ENCODE data around the gene ALPL.

The ALPL gene

GRCh38 chr1:21620011-21620410 lies 110.8 kb downstream of the ALPL start:
- Histone ChIP-seq H3K36me3 (ENCODE audit: control insufficient read depth, insufficient read depth, low read length) (no peaks in the 10 kb centered on the region), H3K4me3 (ENCODE audit: extremely low read depth, insufficient read depth, low read length, poor library complexity, severe bottlenecking) (no peak overlapping the region), H3K4me1 (ENCODE audit: control insufficient read depth, insufficient read depth, low read length, poor library complexity, severe bottlenecking) (peaks cover 19% of the 10 kb centered on the region), H3K27ac (ENCODE audit: low read depth, low read length, severe bottlenecking) (no peak overlapping the region), H3K9me3 (ENCODE audit: control insufficient read depth, low read length) (no peaks in the 10 kb centered on the region)
- WGBS, 2 experiments (ENCODE audit: insufficient coverage in 2 of 2): 88 to 92% methylated on average over 9 to 11 of the region's 12 CpGs

- Histone ChIP-seq H3K4me3 (ENCODE audit: extremely low read depth, insufficient read depth, low read length, poor library complexity, severe bottlenecking) (no peak overlapping the region), H3K36me3 (ENCODE audit: control insufficient read depth, insufficient read depth, low read length) (no peaks in the 10 kb centered on the region), H3K27ac (ENCODE audit: low read depth, low read length, severe bottlenecking) (no peak overlapping the region), H3K4me1 (ENCODE audit: control insufficient read depth, insufficient read depth, low read length, poor library complexity, severe bottlenecking) (peaks cover 19% of the 10 kb centered on the region), H3K9me3 (ENCODE audit: control insufficient read depth, low read length) (no peaks in the 10 kb centered on the region)
- 74% methylated on average over 15 to 16 of the region's 16 CpGs for WGBS, 2 experiments (ENCODE audit: insufficient coverage in 2 of 2)
These were observed 111.3 kb downstream of the ALPL start for GRCh38 chr1:21620496-21620895.

- Histone ChIP-seq H3K9me3 (ENCODE audit: control insufficient read depth, low read length) (no peaks in the 10 kb centered on the region), H3K4me3 (ENCODE audit: extremely low read depth, insufficient read depth, low read length, poor library complexity, severe bottlenecking) (no peak overlapping the region), H3K36me3 (ENCODE audit: control insufficient read depth, insufficient read depth, low read length) (no peaks in the 10 kb centered on the region), H3K27ac (ENCODE audit: low read depth, low read length, severe bottlenecking) (no peak overlapping the region), H3K4me1 (ENCODE audit: control insufficient read depth, insufficient read depth, low read length, poor library complexity, severe bottlenecking) (peaks cover 19% of the 10 kb centered on the region)
- 88 to 90% methylated on average over 6 to 7 of the region's 7 CpGs for WGBS, 2 experiments (ENCODE audit: insufficient coverage in 2 of 2)
These were observed 111.8 kb downstream of the ALPL start for GRCh38 chr1:21621051-21621450.

GRCh38 chr1:21621761-21622436 lies 112.7 kb downstream of the ALPL start:
- peak overlapping the region; percentile 16 for H3K4me3 ChIP-seq (ENCODE audit: extremely low read depth, insufficient read depth, low read length, poor library complexity, severe bottlenecking)
- H3K27ac ChIP-seq (ENCODE audit: low read depth, low read length, severe bottlenecking): no peak overlapping the region
- H3K9me3 ChIP-seq (ENCODE audit: control insufficient read depth, low read length): no peaks in the 10 kb centered on the region
- no peaks in the 10 kb centered on the region for H3K36me3 ChIP-seq (ENCODE audit: control insufficient read depth, insufficient read depth, low read length)
- WGBS, 2 experiments (ENCODE audit: insufficient coverage in 2 of 2): 31 to 35% methylated on average over 30 to 36 of the region's 39 CpGs
- peaks cover 19% of the 10 kb centered on the region for H3K4me1 ChIP-seq (ENCODE audit: control insufficient read depth, insufficient read depth, low read length, poor library complexity, severe bottlenecking)

- Histone ChIP-seq H3K27ac (ENCODE audit: low read depth, low read length, severe bottlenecking) (no peak overlapping the region), H3K4me3 (ENCODE audit: extremely low read depth, insufficient read depth, low read length, poor library complexity, severe bottlenecking) (peak overlapping the region; percentile 23), H3K36me3 (ENCODE audit: control insufficient read depth, insufficient read depth, low read length) (no peaks in the 10 kb centered on the region), H3K4me1 (ENCODE audit: control insufficient read depth, insufficient read depth, low read length, poor library complexity, severe bottlenecking) (peaks cover 19% of the 10 kb centered on the region), H3K9me3 (ENCODE audit: control insufficient read depth, low read length) (no peaks in the 10 kb centered on the region)
- 16 to 18% methylated on average over 18 to 31 of the region's 62 CpGs for WGBS, 2 experiments (ENCODE audit: insufficient coverage in 2 of 2)
These were observed 113.5 kb downstream of the ALPL start for GRCh38 chr1:21622466-21623315.

- Histone ChIP-seq H3K4me1 (ENCODE audit: control insufficient read depth, insufficient read depth, low read length, poor library complexity, severe bottlenecking) (peaks cover 19% of the 10 kb centered on the region), H3K4me3 (ENCODE audit: extremely low read depth, insufficient read depth, low read length, poor library complexity, severe bottlenecking) (no peak overlapping the region), H3K27ac (ENCODE audit: low read depth, low read length, severe bottlenecking) (no peak overlapping the region), H3K9me3 (ENCODE audit: control insufficient read depth, low read length) (no peaks in the 10 kb centered on the region), H3K36me3 (ENCODE audit: control insufficient read depth, insufficient read depth, low read length) (no peaks in the 10 kb centered on the region)
- WGBS, 2 experiments (ENCODE audit: insufficient coverage in 2 of 2): 98% methylated on average over 9 of the region's 10 CpGs
These were observed 114.3 kb downstream of the ALPL start for GRCh38 chr1:21623410-21623961.

GRCh38 chr1:21624571-21625389 lies 115.6 kb downstream of the ALPL start:
- Histone ChIP-seq H3K27ac (ENCODE audit: low read depth, low read length, severe bottlenecking) (no peak overlapping the region), H3K9me3 (ENCODE audit: control insufficient read depth, low read length) (no peaks in the 10 kb centered on the region), H3K36me3 (ENCODE audit: control insufficient read depth, insufficient read depth, low read length) (no peaks in the 10 kb centered on the region), H3K4me1 (ENCODE audit: control insufficient read depth, insufficient read depth, low read length, poor library complexity, severe bottlenecking) (peaks cover 18% of the 10 kb centered on the region), H3K4me3 (ENCODE audit: extremely low read depth, insufficient read depth, low read length, poor library complexity, severe bottlenecking) (no peak overlapping the region)
- 81 to 85% methylated on average over 8 to 10 of the region's 11 CpGs for WGBS, 2 experiments (ENCODE audit: insufficient coverage in 2 of 2)

- H3K36me3 ChIP-seq (ENCODE audit: control insufficient read depth, insufficient read depth, low read length): no peaks in the 10 kb centered on the region
- no peaks in the 10 kb centered on the region for H3K9me3 ChIP-seq (ENCODE audit: control insufficient read depth, low read length)
- H3K27ac ChIP-seq (ENCODE audit: low read depth, low read length, severe bottlenecking): no peak overlapping the region
- H3K4me3 ChIP-seq (ENCODE audit: extremely low read depth, insufficient read depth, low read length, poor library complexity, severe bottlenecking): no peak overlapping the region
- peaks cover 18% of the 10 kb centered on the region for H3K4me1 ChIP-seq (ENCODE audit: control insufficient read depth, insufficient read depth, low read length, poor library complexity, severe bottlenecking)
- 86 to 92% methylated on average over 8 to 11 of the region's 13 CpGs for WGBS, 2 experiments (ENCODE audit: insufficient coverage in 2 of 2)
These were observed 116.4 kb downstream of the ALPL start for GRCh38 chr1:21625390-21626190.

- Histone ChIP-seq H3K4me3 (ENCODE audit: extremely low read depth, insufficient read depth, low read length, poor library complexity, severe bottlenecking) (no peak overlapping the region), H3K36me3 (ENCODE audit: control insufficient read depth, insufficient read depth, low read length) (no peaks in the 10 kb centered on the region), H3K27ac (ENCODE audit: low read depth, low read length, severe bottlenecking) (no peak overlapping the region), H3K9me3 (ENCODE audit: control insufficient read depth, low read length) (no peaks in the 10 kb centered on the region), H3K4me1 (ENCODE audit: control insufficient read depth, insufficient read depth, low read length, poor library complexity, severe bottlenecking) (peaks cover 20% of the 10 kb centered on the region)
- WGBS, 2 experiments (ENCODE audit: insufficient coverage in 2 of 2): 85 to 91% methylated on average over 8 to 9 of the region's 11 CpGs
These were observed 117.7 kb downstream of the ALPL start for GRCh38 chr1:21626921-21627339.

All from mesodermal cell (in vitro differentiated cells).